Neural progenitor cell (in vitro differentiated cells): Measurements from ENCODE around the gene TFCP2L1.

Experiments used
- CTCF ChIP-seq: fragments of 200-600 bp; sonication (generic); IDR thresholded peaks from 2 replicates; pipeline ENCODE4 v1.5.1; 2017; ENCODE audit warnings: antibody characterized with exemption, mild to moderate bottlenecking
- EZH2 ChIP-seq: fragments of 200-600 bp; sonication (generic); IDR thresholded peaks from 2 replicates; pipeline ENCODE4 v1.6.1; 2017; ENCODE audit warnings: antibody characterized with exemption, mild to moderate bottlenecking, moderate library complexity
- EZH2phosphoT487 ChIP-seq: fragments of 200-600 bp; sonication (generic); IDR thresholded peaks from 2 replicates; pipeline ENCODE4 v1.6.1; 2017; ENCODE audit warnings: antibody characterized with exemption

- TF ChIP-seq CTCF (no peak), EZH2 (no peak), EZH2phosphoT487 (no peak)
Observed at GRCh38 chr2:121287146-121287798, 2.3 kb upstream of the TFCP2L1 start.
